Astrocyte (in vitro differentiated cells and primary cell): Measurements from ENCODE around the gene C14orf93. TPM values are rescaled to one million over a fixed set of nuclear protein-coding genes. Genes with fewer than 3 reads are reported as not detected.

Source experiments
- DNase-seq: peaks from one replicate; pipeline ENCODE4 v3.0.0-alpha.2; 2010; ENCODE audit warnings: low read depth
- FAIRE-seq: peaks from 2 replicates; lab custom pipeline; 2011; peaks lifted over from hg19 to GRCh38; lab: Jason Lieb, UNC
- H2AFZ ChIP-seq: 2 replicates; pipeline ENCODE4 v1.6.0; 2012; ENCODE audit warnings: low read depth, low read length, inconsistent platforms
- H3K27ac ChIP-seq: 2 replicates; pipeline ENCODE4 v1.5.1; 2011; ENCODE audit warnings: low read depth, low read length, inconsistent platforms
- H3K27me3 ChIP-seq: 2 replicates; pipeline ENCODE4 v1.6.0; 2011; ENCODE audit warnings: low read length, inconsistent platforms; ENCODE audit not compliant: insufficient read depth
- H3K36me3 ChIP-seq: 2 replicates; pipeline ENCODE4 v1.5.1; 2011; ENCODE audit warnings: low read length, inconsistent platforms; ENCODE audit not compliant: insufficient read depth
- H3K4me1 ChIP-seq: 2 replicates; pipeline ENCODE4 v1.5.1; 2011; ENCODE audit warnings: low read length, inconsistent platforms; ENCODE audit not compliant: insufficient read depth
- H3K4me2 ChIP-seq: 2 replicates; pipeline ENCODE4 v1.6.0; 2012; ENCODE audit warnings: low read length, inconsistent platforms
- H3K4me3 ChIP-seq: 2 replicates; pipeline ENCODE4 v1.5.1; 2011; ENCODE audit warnings: low read depth, mild to moderate bottlenecking, low read length, inconsistent platforms; ENCODE audit not compliant: insufficient read depth
- H3K79me2 ChIP-seq: 2 replicates; pipeline ENCODE4 v1.6.0; 2012; ENCODE audit warnings: mild to moderate bottlenecking, low read length, inconsistent platforms; ENCODE audit not compliant: insufficient read depth
- H3K9ac ChIP-seq: 2 replicates; pipeline ENCODE4 v1.6.0; 2012; ENCODE audit warnings: mild to moderate bottlenecking, low read length, inconsistent platforms
- H3K9me3 ChIP-seq: 2 replicates; pipeline ENCODE4 v1.5.1; 2012; ENCODE audit warnings: low read depth, mild to moderate bottlenecking, low read length, inconsistent platforms; ENCODE audit not compliant: insufficient read depth
- H4K20me1 ChIP-seq: 2 replicates; pipeline ENCODE4 v1.6.0; 2012; ENCODE audit warnings: low read length, inconsistent platforms; ENCODE audit not compliant: insufficient read depth
- H3K27ac Mint-ChIP-seq: one replicate; pipeline ENCODE4 v1.8.0; 2021; ENCODE audit warnings: mild to moderate bottlenecking, mixed read lengths; ENCODE audit not compliant: unreplicated experiment
- H3K27me3 Mint-ChIP-seq: one replicate; pipeline ENCODE4 v1.8.0; 2021; ENCODE audit warnings: low read depth, mixed read lengths; ENCODE audit not compliant: unreplicated experiment
- H3K36me3 Mint-ChIP-seq: one replicate; pipeline ENCODE4 v1.8.0; 2021; ENCODE audit warnings: low read depth, mixed read lengths; ENCODE audit not compliant: unreplicated experiment
- H3K4me1 Mint-ChIP-seq: one replicate; pipeline ENCODE4 v1.8.0; 2021; ENCODE audit warnings: low read depth, mixed read lengths; ENCODE audit not compliant: unreplicated experiment
- H3K4me3 Mint-ChIP-seq: one replicate; pipeline ENCODE4 v1.8.0; 2021; ENCODE audit warnings: mild to moderate bottlenecking, moderate library complexity, mixed read lengths; ENCODE audit not compliant: unreplicated experiment
- H3K9me3 Mint-ChIP-seq: one replicate; pipeline ENCODE4 v1.8.0; 2021; ENCODE audit warnings: mild to moderate bottlenecking, mixed read lengths; ENCODE audit not compliant: unreplicated experiment
- CTCF ChIP-seq: IDR thresholded peaks from 2 replicates; pipeline ENCODE4 v1.5.1; 2011; ENCODE audit warnings: low read depth, mild to moderate bottlenecking, inconsistent platforms, low read length, moderate library complexity; ENCODE audit not compliant: insufficient read depth
- EZH2 ChIP-seq: IDR thresholded peaks from 2 replicates; pipeline ENCODE4 v1.6.1; 2012; ENCODE audit warnings: mild to moderate bottlenecking, low read length, inconsistent platforms; ENCODE audit not compliant: insufficient read depth
- total RNA-seq: library from RNA; stranded (reverse); gene quantifications from 2 replicates; pipeline ENCODE4 v1.2.1, GENCODE V29; 2021

Gene C14orf93
- total RNA-seq, 1 donor from 2014 or later = 3.6 TPM

GRCh38 chr14:23023795-23024152 is 13.8 kb upstream of the C14orf93 start:
- Histone ChIP-seq H3K9me3 (no peaks in the 10 kb centered on the region), H2AFZ (no peak overlapping the region), H3K27me3 (no peaks in the 10 kb centered on the region), H3K27ac (no peak overlapping the region), H3K4me1 (peaks cover 8% of the 10 kb centered on the region), H3K36me3 (peaks cover 15% of the 10 kb centered on the region), H3K9ac (no peak overlapping the region), H3K4me2 (no peak overlapping the region), H3K4me3 (no peak overlapping the region), H4K20me1 (peaks cover 39% of the 10 kb centered on the region), H3K79me2 (peaks cover 7% of the 10 kb centered on the region)
- DNase-seq (no peak), FAIRE-seq (no peak)
- no peak for TF ChIP-seq EZH2
- TF ChIP-seq CTCF = no peak
- Mint-ChIP-seq H3K4me1 (peaks cover 18% of the 10 kb centered on the region), H3K9me3 (no peaks in the 10 kb centered on the region), H3K27me3 (no peaks in the 10 kb centered on the region), H3K27ac (no peak overlapping the region), H3K36me3 (peaks cover 19% of the 10 kb centered on the region), H3K4me3 (no peak overlapping the region)

GRCh38 chr14:23023022-23023794 is 13.3 kb upstream of the C14orf93 start:
- no peaks in the 10 kb centered on the region for H3K9me3 ChIP-seq
- H3K9ac ChIP-seq = no peak overlapping the region
- Mint-ChIP-seq H3K4me3 (no peak overlapping the region), H3K36me3 (peaks cover 19% of the 10 kb centered on the region), H3K9me3 (no peaks in the 10 kb centered on the region), H3K4me1 (peaks cover 18% of the 10 kb centered on the region), H3K27me3 (no peaks in the 10 kb centered on the region), H3K27ac (no peak overlapping the region)
- H3K27me3 ChIP-seq = no peaks in the 10 kb centered on the region
- H2AFZ ChIP-seq = no peak overlapping the region
- TF ChIP-seq CTCF (no peak), EZH2 (no peak)
- H3K27ac ChIP-seq = no peak overlapping the region
- FAIRE-seq (no peak), DNase-seq (no peak)
- H3K4me1 ChIP-seq = peaks cover 8% of the 10 kb centered on the region
- H3K36me3 ChIP-seq = peaks cover 13% of the 10 kb centered on the region
- no peak overlapping the region for H3K4me2 ChIP-seq
- peaks cover 35% of the 10 kb centered on the region for H4K20me1 ChIP-seq
- peaks cover 2% of the 10 kb centered on the region for H3K79me2 ChIP-seq
- H3K4me3 ChIP-seq = no peak overlapping the region

DNA sequence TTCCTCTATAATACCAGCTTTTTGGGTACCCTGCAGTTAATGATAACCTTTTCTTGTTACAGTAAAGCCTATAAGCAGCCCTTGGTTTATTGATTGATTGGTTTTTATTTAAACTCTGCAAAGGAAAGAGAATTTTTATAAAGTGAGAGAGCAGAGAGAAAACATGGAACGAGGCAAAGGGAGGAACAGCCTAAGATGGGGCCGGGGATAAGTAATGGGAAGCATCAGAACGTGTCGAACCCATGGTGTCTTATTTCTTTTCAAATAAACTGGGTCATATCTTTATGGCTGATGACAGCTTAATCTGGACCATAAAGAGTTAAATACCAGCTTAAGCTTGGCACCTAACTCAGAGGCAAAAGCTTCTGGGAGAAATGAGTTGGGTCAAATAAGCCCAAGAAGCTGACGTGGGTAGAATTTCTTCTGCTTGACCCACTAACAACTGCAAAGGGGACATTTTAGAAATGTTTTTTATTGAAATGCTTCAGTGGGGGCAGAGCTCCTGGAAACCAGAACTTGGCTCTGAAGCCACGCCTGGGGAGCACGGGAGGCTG is 12.0 kb upstream of the C14orf93 start:
- Histone ChIP-seq H4K20me1 (peaks cover 28% of the 10 kb centered on the region), H3K36me3 (peaks cover 11% of the 10 kb centered on the region), H3K4me3 (no peak overlapping the region), H3K9ac (no peak overlapping the region), H3K9me3 (no peaks in the 10 kb centered on the region), H3K27ac (no peak overlapping the region), H2AFZ (no peak overlapping the region), H3K4me2 (no peak overlapping the region), H3K4me1 (peaks cover 8% of the 10 kb centered on the region), H3K79me2 (no peaks in the 10 kb centered on the region), H3K27me3 (no peaks in the 10 kb centered on the region)
- TF ChIP-seq EZH2 = no peak
- TF ChIP-seq CTCF = no peak
- FAIRE-seq (no peak), DNase-seq (no peak)
- H3K36me3 Mint-ChIP-seq = peaks cover 19% of the 10 kb centered on the region
- H3K4me1 Mint-ChIP-seq = peaks cover 13% of the 10 kb centered on the region
- no peak overlapping the region for H3K4me3 Mint-ChIP-seq
- no peaks in the 10 kb centered on the region for H3K9me3 Mint-ChIP-seq
- no peaks in the 10 kb centered on the region for H3K27me3 Mint-ChIP-seq
- H3K27ac Mint-ChIP-seq = no peak overlapping the region
